Measurements from ENCODE around the gene EBPL.

The EBPL gene

DNA sequence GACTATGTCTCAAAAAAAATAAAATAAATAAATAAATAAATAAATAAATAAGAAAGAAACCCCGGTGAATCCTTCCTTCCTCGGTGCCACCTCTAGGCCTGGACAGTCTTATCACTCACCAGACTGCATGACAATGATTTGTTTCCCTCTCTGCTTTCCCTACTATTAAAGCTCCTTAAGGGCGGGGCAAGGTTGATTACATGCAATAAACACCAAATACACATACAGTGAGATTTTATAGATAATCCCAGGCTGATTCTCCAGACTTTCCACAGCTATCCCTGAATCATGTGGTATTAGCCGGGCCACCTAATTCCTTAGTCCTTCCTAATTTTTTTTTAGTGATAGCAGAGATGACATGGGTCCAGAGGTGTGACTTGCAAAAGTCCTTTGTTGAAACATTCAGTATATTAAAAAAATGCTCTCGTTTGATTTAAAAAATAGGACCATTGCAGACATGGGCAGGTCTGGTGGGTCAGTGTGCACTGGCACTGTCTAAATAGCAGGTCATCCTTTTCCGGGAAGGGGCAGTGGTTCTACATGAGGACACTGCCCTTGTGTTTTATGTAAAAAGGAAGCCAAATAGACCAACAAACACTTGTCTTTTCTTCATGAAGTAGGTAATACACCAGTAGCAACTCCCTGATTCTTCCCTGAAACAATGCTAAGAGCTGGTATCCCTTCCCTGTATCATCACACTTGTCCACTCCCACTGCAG lies 14.5 kb downstream of the EBPL start:
- DNase-seq (ENCODE audit: low spot score) = no peak

- no peak for DNase-seq (ENCODE audit: low spot score)
These were observed 20.5 kb downstream of the EBPL start for GRCh38 chr13:49670828-49671227.

- peak; percentile 87 for DNase-seq (ENCODE audit: low spot score)
These were observed 21.5 kb downstream of the EBPL start for GRCh38 chr13:49669735-49670309.

DNA sequence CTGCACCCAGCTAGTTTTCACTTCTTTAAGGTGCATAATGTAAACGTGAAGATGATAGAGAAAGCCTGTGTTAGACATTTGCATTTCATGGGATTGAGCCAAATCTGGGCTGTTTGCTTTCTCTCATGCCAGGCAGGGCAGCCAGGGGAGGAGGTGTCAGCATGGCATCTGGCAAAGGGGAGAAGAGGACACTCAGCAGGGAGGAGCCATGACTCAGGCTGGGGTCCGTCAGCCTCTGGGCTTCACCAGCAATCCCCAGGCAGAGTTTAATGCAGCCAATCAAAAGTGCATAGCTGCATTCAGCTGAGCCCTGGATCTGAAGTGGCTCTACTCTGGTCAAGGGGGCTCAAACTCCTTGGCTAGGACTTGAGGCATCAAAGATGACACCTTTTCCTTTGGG lies 23.5 kb downstream of the EBPL start:
- no peak for DNase-seq (ENCODE audit: low spot score)

- no peak for DNase-seq (ENCODE audit: low spot score)
These were observed 26.7 kb downstream of the EBPL start for GRCh38 chr13:49664606-49665005.

GRCh38 chr13:49657241-49657641 lies 34.0 kb downstream of the EBPL start:
- no peak for DNase-seq (ENCODE audit: low spot score)

- DNase-seq (ENCODE audit: low spot score) = peak; percentile 12
These were observed 35.4 kb downstream of the EBPL start for GRCh38 chr13:49655906-49656305.

- no peak for DNase-seq (ENCODE audit: low spot score)
These were observed 37.3 kb downstream of the EBPL start for GRCh38 chr13:49654011-49654410.

- no peak for DNase-seq (ENCODE audit: low spot score)
These were observed 37.8 kb downstream of the EBPL start for GRCh38 chr13:49653478-49653877.

GRCh38 chr13:49652355-49653305 lies 38.7 kb downstream of the EBPL start:
- peak; percentile 73 for DNase-seq (ENCODE audit: low spot score)

DNA sequence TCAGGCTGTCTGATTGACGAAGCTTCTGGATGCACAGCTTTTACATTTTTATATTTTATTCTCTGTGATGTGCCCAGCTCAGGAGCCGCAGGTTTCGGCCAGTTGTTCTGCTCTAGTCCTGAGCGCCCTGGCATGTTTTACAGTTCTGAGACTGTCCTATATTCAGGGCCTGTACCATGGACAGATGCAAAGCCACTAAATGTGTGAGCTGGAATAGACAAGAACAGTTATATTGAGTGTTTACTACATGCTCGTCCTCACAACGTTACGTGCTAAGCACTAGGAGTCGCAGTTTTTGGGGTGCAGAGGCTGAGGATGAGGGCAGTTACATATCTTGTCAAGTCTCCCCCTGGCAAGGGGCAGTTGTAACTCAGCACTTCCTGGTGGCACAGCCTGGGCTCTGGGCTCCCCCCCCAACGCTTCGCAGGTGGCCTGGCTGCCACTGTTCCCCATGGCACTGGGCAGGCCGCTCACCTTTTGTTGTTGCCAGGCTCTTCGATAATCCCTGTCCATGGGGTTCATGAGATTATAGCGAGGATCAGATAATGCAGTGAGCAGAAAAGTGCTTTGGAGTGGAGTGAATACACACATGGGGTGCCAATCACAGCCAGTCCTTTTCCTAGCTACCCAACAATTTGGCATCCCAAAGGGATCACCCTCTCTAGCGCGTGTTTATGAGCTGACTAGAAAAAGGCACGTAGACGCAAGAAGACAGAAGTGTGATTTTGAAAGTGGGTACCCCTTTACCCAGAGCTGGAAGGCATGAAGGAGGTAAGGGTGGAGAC lies 39.5 kb downstream of the EBPL start:
- no peak for DNase-seq (ENCODE audit: low spot score)

DNA sequence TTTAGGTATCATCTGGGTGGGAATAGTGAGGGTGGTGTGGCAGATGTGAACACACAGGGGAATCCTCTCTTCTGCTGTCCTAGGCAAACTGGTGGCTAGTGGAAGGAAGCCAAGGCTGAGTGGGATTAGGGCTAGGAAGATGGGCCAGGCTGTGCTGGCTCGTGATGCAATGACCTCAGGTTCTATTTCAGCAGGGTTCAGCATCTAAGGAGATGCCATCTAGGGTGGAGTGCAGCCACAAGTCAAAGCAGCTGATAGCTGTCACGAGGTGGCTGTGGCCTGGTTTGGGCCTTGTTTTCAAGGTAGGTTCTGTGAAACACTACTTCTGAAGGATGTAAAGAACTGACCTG lies 41.3 kb downstream of the EBPL start:
- DNase-seq (ENCODE audit: low spot score) = no peak

DNA sequence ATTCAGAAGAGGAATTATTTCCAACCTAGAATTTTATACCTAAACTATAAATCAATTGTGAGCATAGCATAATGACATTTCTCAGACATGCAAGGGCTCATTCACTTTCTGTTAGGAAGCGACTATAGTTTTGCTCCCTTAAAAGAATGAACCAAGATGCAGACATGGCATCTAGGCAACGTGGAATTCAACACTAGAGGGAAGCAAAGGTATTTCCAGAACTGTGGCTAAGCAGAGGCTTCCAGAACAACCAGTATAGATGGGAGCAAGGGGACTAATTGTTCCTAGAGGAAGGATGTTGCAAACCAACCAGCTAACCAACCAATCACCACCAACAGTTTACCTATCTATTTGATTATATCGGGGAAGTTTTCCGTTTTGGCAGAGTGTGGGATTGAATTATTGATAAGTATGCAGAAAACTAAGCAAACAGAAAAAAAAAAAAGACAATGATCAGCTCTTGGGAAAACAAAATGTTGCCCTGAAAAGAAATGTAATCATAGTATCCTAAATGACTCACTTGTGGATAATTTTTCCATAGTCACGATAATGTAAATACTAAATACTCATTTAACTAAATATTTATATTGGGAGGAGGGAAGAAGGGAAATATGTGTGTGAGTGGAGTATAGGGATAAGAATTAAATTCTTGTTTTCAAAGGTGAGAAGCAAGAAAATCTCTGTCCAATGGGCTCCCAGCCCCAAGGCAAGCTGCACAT lies 41.9 kb downstream of the EBPL start:
- DNase-seq (ENCODE audit: low spot score) = peak; percentile 55

DNA sequence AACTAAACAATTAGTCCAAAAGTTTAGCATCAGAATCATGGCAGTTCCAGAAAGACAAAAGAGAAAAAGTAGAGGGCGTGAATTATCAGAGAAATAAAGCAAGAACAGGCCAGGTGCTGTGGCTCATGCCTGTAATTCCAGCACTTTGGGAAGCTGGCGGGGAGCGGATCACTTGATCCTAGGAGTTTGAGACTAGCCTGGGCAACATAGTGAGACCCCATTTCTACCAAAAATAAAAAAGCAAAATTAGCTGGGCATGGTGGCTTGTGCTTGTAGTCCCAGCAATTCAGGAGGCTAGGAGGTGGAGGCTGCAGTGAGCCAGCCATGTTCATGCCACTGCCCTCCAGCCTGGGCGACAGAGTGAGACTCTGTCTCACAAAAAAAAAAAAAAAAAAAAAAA lies 44.6 kb downstream of the EBPL start:
- DNase-seq (ENCODE audit: low spot score) = no peak

GRCh38 chr13:49645451-49645850 lies 45.8 kb downstream of the EBPL start:
- no peak for DNase-seq (ENCODE audit: low spot score)

GRCh38 chr13:49643035-49643646 lies 48.1 kb downstream of the EBPL start:
- DNase-seq (ENCODE audit: low spot score) = no peak

- DNase-seq (ENCODE audit: low spot score) = peak; percentile 71
These were observed 49.4 kb downstream of the EBPL start for GRCh38 chr13:49641801-49642291.

- DNase-seq (ENCODE audit: low spot score) = no peak
These were observed 52.6 kb downstream of the EBPL start for GRCh38 chr13:49638744-49639072.

DNA sequence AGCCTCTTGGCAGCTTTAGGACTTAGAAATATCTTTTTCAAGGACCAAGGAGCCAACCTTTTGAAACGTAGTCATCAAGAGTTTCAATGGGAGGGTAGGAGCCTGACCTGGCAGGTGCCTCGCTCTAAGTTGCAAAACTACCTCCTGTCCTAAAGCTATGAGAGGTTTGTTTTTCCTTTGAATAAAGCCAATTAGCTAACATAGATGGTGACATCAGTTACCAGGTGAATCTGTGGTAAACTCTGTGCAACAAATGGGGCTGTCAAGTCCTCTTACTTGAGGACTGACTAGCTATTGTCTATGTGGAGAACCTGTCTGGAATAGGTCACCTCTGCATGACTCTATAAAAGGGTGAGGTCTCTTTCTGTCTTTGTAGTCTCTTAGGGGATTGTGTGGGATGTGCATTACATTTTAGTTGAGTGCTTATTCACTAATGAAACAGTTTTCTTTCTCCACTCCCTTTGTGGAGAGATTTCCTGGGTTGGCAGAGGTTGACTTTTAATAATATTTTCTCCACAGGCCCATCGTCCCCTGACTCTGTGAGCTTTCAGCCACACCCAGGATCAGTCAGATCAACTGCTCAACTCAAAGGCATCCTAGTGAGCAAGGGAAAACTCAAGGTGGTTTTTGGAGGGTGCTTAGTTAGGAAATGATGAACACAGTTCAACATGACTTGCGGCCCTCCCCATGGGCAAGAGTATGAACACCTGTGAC lies 53.1 kb downstream of the EBPL start:
- no peak for DNase-seq (ENCODE audit: low spot score)

GRCh38 chr13:49636705-49637104 lies 54.6 kb downstream of the EBPL start:
- no peak for DNase-seq (ENCODE audit: low spot score)

Data from RKO (cell line).